NCI-H187 (cell line): ENCODE data around the gene THAP8.

Experiments used
- DNase-seq, 2 experiments: peaks; one replicate each; lab custom pipeline; 2025; lab: John Stamatoyannopoulos, UW

Gene THAP8

GRCh38 chr19:36054119-36054732 lies at the start of gene THAP8:
Gene THAP8 (minus strand): TSS chr19:36054285. CDS start chr19:36054217, 68 bp downstream.
- DNase-seq, result peak; percentile 99 to 100

- DNase-seq, result no peak
These were observed 49.0 kb upstream of the THAP8 start for GRCh38 chr19:36103040-36103626.

- no peak for DNase-seq
These were observed 47.7 kb upstream of the THAP8 start for GRCh38 chr19:36101550-36102327.

- no peak for DNase-seq
These were observed 46.4 kb upstream of the THAP8 start for GRCh38 chr19:36100476-36100875.

GRCh38 chr19:36099166-36099785 lies 45.2 kb upstream of the THAP8 start:
- no peak for DNase-seq

- no peak for DNase-seq
These were observed 43.0 kb upstream of the THAP8 start for GRCh38 chr19:36097036-36097435.

GRCh38 chr19:36093687-36094086 lies 39.6 kb upstream of the THAP8 start:
- no peak for DNase-seq

GRCh38 chr19:36093146-36093662 lies 39.1 kb upstream of the THAP8 start:
- no peak for DNase-seq

GRCh38 chr19:36092566-36092965 lies 38.5 kb upstream of the THAP8 start:
- no peak for DNase-seq

- DNase-seq, result no peak
These were observed 37.0 kb upstream of the THAP8 start for GRCh38 chr19:36090910-36091695.

- DNase-seq, result no peak
These were observed 35.8 kb upstream of the THAP8 start for GRCh38 chr19:36089847-36090246.

GRCh38 chr19:36086326-36086725 lies 32.2 kb upstream of the THAP8 start:
- DNase-seq, result no peak

GRCh38 chr19:36084231-36085009 lies 30.3 kb upstream of the THAP8 start:
- DNase-seq, result no peak

GRCh38 chr19:36082916-36083315 lies 28.8 kb upstream of the THAP8 start:
- DNase-seq, result no peak

- DNase-seq, result no peak
These were observed 27.8 kb upstream of the THAP8 start for GRCh38 chr19:36081894-36082293.

- DNase-seq, result no peak
These were observed 27.3 kb upstream of the THAP8 start for GRCh38 chr19:36081385-36081784.

- DNase-seq, result no peak
These were observed 25.4 kb upstream of the THAP8 start for GRCh38 chr19:36079389-36079945.

GRCh38 chr19:36073121-36073876 lies 19.2 kb upstream of the THAP8 start:
- no peak for DNase-seq

GRCh38 chr19:36072081-36072480 lies 18.0 kb upstream of the THAP8 start:
- DNase-seq, result no peak
